A673 (cell line): ENCODE data around the gene GPATCH2.
"Not testable (repeated sequence)": the region's sequence is repeated elsewhere in the genome, so short reads cannot be mapped to it uniquely, and the experiment has no call there.

ENCODE experiments used
- CTCF ChIP-seq: fragments of 300-800, 200-600 bp; sonication (generic); conservative IDR thresholded peaks from 2 replicates; pipeline ENCODE4 v1.5.1; 2017; ENCODE audit warnings: low read depth, mild to moderate bottlenecking, antibody characterized with exemption, low read length, moderate library complexity, mixed read lengths
- EZH2 ChIP-seq: fragments of 200-600 bp; sonication (generic); IDR thresholded peaks from 2 replicates; pipeline ENCODE4 v1.6.1; 2017; ENCODE audit warnings: borderline replicate concordance, low read depth, mild to moderate bottlenecking, mixed read lengths, antibody characterized with exemption, low read length; ENCODE audit not compliant: poor library complexity, severe bottlenecking

- TF ChIP-seq CTCF, EZH2: not testable (repeated sequence)
Measured at GRCh38 chr1:217379804-217380203, 251.1 kb downstream of the GPATCH2 start.
